CD4-positive, alpha-beta T cell treated with Interleukin-17A for 4 hours (primary cell): ENCODE data around the gene ANKRD33.

Source experiments
- DNase-seq: peaks from one replicate; pipeline ENCODE4 v3.0.0-alpha.2; 2020; ENCODE audit warnings: mixed read lengths

Gene ANKRD33

DNA sequence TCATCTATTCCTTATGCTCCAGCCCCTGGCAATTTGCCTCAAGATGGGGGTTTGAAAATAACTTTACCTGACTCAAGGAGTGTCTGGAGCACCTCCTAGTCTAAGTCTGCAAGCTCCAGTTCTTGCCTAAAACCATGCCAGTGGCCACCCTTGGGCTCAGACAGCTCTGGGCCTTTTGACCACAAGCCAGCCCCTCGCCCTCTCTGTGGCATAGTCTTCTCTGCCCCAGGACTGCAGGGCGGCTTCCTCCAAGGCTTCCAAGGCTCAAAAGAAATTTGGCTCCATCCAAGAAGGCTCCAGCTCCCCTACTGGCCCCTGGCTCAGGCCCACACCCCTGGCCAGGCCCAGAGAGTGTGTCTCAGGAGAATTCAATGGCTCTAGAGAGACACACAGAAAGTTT lies 34.2 kb downstream of the ANKRD33 start:
- DNase-seq, result no peak

DNA sequence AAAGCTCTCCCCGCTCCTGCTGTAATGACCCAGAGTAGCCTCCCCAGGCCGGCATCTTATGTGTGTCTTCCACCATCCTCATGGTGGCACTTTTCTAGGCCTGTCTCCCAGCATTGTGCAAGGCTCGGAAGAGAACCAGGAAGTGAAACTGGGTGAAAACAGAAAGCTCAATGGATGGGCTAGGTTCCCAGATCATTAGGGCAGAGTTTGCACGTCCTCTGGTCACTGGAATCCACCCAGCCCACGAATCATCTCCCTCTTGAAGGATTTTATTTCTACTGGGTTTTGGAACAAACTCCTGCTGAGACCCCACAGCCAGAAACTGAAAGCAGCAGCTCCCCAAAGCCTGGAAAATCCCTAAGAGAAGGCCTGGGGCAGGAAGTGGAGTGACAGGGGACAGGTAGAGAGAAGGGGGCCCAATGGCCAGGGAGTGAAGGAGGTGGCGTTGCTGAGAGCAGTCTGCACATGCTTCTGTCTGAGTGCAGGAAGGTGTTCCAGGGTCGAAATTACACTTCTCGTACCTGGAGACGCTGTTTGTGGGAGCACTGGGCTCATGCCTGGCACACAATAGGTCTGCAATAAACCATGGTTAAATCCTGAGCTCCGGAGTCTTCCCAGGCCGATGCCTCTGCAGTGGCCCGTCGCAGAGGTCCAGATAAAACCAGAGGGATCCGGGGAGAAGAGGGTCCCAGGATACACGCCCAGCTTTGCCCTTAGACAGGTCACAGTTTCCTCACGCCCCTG lies 35.0 kb downstream of the ANKRD33 start:
- no peak for DNase-seq

DNA sequence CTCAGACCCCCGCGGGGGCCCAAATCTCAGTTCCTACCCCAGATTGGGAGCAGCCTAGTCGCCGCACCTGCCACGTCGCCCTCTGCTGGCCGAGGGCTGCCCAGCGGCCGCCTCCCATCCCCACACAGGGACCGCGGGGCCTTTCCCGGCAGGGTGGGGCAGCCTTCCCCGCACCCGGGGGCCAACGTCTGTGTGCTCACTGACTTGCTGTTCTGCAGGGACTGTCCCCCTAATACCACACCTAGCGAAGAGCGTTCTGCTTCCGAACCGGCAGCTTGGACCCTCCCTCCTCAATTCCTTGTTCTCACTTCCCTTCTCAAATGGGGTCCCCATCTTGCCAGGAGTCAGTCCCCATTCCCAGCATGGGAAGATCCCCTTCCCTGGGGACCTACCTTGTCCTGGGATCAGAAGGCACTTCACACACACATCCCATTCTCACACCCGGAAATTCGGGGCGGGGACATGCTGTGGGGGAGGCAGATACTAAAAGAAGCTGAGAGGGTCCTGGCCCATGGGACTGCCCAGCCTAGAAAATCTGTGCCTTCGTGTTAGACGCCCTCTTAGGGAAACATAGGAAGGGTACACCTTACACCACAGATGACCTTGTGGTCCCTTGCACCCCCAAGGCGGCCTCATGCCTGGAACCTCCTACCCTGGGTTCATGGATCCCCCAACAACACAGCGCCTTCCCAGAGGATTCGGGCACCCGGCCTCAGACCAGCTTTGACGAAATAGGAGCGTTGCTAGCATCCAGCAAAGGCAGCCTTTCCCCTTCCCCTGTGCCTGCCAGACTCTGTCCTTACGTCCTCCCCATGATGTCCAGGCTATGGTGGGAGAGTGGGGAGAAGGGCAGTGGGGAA lies 35.8 kb downstream of the ANKRD33 start:
- DNase-seq, result peak; percentile 70

DNA sequence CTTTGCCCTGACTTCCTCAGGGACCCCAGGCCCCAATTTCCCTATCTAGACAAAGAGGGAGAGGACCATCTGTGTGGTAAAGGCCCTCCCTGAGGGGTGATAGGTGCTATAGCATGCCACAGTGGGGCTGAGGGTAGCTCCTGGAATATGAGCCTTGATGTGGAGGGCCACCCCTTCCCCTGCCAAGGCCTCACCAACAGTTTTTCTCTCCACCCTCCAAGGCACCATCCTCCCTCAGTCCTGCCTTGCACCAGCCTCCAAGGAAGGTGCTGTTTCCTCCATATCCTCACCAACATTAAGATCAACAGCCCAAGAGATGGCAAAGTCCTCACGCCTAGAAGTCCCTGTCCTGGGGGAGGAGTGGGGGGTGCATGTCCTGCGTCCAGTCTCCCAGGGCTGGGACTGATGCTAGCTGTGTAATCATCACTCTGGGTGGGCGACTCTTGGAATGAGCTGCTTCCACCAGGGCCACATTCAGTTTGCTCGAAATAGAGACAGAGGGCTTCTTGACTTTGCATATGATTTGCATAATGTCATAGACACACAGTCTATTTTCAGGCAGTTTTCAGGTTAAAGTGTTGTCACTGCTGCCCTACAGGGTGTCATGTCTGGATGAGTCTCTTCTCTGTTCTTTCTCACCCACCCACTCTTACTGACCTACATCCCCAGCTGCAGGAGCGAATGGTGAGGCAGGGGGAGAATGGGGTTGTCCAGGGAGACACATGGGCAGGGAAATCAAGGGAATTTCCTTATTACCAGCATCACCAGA lies 36.8 kb downstream of the ANKRD33 start:
- no peak for DNase-seq

DNA sequence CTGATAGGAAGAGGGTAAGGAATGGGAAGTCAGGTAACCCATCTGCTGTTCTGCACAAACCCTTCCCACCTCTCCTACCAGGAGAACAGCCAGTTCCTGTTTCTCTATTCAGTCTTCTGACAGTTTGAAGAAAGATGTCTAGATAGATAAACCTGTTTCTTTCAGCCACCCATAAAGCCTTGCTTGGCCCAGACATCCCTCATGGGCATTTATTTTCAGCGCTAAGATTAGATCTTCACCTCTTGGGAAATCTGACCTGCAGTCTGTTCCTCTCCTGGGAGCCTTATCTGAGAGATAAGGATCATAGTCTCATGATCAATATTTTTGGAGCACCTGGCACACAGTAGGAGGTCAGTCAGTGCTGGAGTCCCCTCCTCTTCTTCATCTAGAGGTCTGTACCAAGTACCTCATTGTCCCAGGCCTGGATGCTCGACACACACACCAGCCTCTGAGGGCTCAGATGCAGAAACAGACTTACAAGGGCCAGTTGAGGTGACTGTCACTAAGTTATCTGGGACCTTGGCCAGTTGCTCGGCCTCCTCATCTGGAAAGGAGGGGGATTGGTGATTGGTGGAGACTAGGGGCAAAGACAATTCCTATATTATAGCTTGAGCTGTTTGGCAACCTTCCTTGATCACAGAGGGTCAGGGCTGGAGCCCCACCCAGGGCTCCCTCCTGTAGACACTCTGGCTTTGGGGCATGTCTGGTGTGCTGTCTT lies 37.6 kb downstream of the ANKRD33 start:
- no peak for DNase-seq

DNA sequence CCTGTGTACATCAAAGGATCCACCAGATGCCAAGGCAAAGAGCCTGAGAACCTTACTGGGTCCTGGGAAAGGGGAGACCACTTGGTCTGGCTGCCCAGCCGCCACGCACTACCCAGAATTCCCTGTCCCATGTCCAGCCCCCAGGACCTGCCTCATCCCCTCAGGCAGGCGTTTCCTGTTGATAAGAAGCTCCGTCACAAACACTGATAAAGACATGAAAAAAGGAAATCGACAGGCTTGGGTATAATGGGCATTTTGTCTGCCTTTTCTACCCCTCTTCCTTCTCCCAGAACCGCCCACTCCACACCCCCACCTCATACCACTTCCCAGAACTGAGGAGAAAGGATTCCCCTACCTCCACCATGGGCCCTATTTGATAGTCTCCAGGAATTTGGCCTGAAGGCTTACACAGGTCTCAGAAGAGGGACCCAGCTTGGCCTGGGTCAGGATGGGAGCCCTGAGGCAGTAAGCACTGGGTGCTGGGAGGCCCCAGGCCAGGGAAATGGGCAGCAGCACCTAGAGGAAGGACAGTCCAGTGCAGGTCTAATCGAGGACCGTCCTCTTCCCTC lies 38.2 kb downstream of the ANKRD33 start:
- DNase-seq, result no peak

DNA sequence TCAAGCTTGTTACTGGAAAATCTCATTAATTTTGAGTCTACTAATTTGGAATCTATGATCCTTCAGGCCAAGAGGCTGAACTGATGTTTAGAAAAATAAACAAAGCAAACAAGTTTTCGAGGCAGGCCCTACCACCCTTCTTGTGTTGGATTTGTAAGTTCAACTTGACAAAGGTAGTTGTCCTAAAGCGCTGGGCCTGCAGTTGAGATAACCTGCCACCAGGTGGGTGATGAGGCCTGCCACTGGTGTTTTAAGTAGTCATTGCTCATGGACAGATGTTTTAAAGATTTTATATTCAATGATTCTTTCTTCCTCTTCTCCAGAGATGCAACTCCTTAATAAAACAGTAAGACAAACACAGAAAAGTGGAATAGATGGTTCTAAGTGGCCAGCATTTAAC lies 38.8 kb downstream of the ANKRD33 start:
- DNase-seq, result peak; percentile 57

DNA sequence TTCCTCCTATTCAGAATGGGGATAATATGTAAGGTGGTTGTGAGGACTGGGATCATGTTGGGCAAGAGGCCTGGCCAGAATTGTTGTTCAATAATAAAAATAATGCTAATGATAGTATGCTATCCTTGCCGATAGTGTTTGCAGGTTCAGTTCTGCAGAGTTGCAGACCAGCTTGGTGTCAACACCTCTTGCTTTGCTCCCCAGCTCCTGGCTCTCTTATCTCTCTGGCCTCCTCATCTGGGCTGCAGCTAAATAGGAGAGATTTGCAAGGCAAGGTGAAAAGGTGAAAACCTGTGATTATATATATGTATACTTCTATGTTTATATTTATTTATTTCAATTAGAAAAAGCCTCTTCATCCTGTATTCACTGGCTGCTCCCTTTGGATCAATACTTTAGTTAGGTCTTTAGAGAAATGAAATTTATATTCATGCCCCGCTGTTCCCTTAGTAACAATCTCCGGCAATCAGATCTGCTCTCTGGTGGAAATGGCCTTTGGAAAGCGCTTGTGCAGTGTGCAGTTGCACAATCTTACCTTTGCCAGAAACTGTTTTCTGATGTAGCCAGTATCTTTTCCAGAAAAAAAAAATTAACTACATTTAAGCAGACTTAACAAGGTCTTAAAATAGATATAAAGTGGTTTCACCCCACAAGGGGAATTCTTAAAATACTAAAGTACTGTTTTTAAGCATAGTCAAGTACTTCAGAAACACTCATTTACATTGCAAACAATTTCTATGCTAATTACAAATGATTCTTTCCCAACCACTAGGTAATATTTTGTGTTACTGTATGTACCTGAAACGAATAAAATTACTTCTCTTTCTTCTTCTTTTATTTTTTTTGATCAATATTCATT lies 44.5 kb downstream of the ANKRD33 start:
- DNase-seq, result no peak

DNA sequence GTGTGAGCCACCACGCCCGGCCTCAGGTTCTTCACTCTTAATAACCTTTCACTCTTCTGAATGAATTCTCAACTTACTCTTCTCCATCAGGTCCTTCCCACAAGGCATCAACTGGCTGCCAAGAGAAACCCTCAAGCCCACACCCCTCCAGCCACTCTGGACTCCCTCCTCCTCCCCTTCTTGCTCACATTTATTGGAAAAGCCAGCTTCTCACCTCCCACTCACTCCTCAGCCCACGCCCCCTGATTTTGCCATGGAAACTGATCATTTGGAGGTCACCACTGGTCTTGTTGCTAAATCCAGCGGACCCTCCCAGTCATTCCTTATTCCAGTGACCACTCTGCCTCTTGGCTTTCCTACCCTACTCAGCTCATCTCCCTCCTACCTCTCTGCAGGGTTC lies 46.2 kb downstream of the ANKRD33 start:
- no peak for DNase-seq

DNA sequence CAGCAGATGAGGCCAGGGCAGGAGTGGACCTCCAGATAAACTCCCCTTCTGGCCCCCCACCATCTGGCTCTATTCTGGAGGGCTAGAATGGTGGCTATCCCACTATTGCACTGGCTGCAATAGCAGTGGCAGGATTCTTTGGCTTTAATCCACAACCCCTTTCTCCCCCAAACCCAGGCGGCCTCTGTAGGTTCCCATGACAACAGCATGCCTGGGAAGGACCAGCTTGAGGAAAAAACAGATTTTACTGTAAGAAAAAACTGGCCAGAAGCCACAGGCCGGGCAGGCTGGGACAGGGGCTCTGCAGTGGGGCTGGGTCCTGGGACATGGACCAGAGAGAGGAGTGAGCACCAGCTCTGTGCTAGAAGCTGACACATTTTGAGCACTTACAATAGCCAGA lies 50.0 kb downstream of the ANKRD33 start:
- DNase-seq, result no peak

DNA sequence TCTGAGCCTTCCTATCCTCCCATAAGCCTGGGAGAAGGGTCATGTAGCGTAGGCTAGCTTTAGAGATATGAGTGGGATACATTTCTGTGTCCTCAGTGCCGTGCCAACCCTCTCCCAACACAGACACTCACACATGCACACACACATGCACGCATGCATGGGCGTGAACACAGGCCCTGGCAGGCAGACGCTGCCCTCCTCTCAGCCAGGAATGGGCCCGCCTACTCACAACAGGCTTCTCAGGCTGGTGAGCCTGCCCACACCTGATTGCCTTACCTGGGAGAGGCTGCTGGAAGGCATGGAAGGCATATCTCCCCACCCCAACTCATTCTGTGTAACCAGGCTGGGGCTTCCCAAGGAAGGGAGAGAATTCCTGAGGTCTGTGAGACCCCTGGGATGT lies 50.8 kb downstream of the ANKRD33 start:
- no peak for DNase-seq

DNA sequence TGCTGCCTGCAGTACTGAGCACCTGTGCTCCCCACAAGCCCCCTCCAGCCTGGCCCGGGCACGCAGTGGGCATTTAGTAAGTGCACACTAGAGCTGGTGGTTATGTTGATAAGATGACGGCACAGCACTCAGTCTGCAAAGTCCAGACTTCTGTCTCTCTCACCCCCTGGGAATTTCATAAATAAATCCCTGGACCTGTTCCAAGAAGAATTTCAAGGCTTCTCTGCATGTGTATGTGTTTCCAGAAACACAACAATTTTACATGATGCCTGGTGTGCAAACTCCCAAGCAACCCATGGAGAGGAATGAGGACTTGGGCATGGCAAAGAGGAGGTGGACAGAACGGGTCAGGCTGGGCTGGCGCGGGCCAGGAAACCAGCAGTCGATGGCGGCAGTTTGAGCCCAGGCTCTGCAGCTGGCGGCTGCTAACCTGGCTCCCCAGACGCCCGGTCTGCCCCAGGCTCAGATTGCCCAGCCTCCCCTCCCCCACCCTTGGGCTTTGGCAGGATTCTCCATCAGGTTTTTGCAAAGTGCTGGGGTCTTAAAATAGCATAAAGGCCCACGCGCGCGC lies 53.2 kb downstream of the ANKRD33 start:
- no peak for DNase-seq
